ENCODE measurements around the gene SPEM2.

- no peak for TF ChIP-seq CTCF (conservative IDR thresholded peaks at IDR 0.05; ENCODE audit: low read depth, low read length)
- TF ChIP-seq EZH2 (IDR thresholded peaks at IDR 0.05; ENCODE audit: borderline replicate concordance, low read depth, low read length, poor library complexity, severe bottlenecking): no peak
Observed at GRCh38 chr17:7391307-7391706, 34.1 kb upstream of the SPEM2 start.
